ENCODE results near the gene FERMT1.

- TF ChIP-seq EZH2phosphoT487 (conservative IDR thresholded peaks at IDR 0.05; ENCODE audit: low read length) = no peak
- TF ChIP-seq CTCF (IDR thresholded peaks at IDR 0.05; ENCODE audit: insufficient read depth, low read length, poor library complexity, severe bottlenecking) = no peak
Observed at GRCh38 chr20:6135347-6135746, 12.5 kb upstream of the FERMT1 start.
